Endothelial cell (in vitro differentiated cells): ENCODE measurements around the gene ADIPOR2. TPM values are rescaled to one million over a fixed set of nuclear protein-coding genes. Genes with fewer than 3 reads are reported as not detected.
A peak's percentile ranks its signal among the peaks of the same experiment; 100 is the strongest.

Experiments used
- DNase-seq: peaks from one replicate; pipeline ENCODE4 v3.0.0; 2021; ENCODE audit warnings: low spot score
- H3K27ac Mint-ChIP-seq: one replicate; pipeline ENCODE4 v1.8.0; 2021; ENCODE audit warnings: mixed read lengths, inconsistent platforms; ENCODE audit not compliant: unreplicated experiment
- H3K27me3 Mint-ChIP-seq: one replicate; pipeline ENCODE4 v1.8.0; 2021; ENCODE audit warnings: mild to moderate bottlenecking, moderate library complexity, mixed read lengths, inconsistent platforms; ENCODE audit not compliant: unreplicated experiment
- H3K36me3 Mint-ChIP-seq: one replicate; pipeline ENCODE4 v1.8.0; 2021; ENCODE audit warnings: mild to moderate bottlenecking, low read depth, mixed read lengths, inconsistent platforms; ENCODE audit not compliant: unreplicated experiment
- H3K4me1 Mint-ChIP-seq: one replicate; pipeline ENCODE4 v1.8.0; 2021; ENCODE audit warnings: mild to moderate bottlenecking, mixed read lengths, inconsistent platforms; ENCODE audit not compliant: unreplicated experiment
- H3K4me3 Mint-ChIP-seq: one replicate; pipeline ENCODE4 v1.8.0; 2021; ENCODE audit warnings: mild to moderate bottlenecking, mixed read lengths, inconsistent platforms; ENCODE audit not compliant: unreplicated experiment
- H3K9me3 Mint-ChIP-seq: one replicate; pipeline ENCODE4 v1.8.0; 2021; ENCODE audit warnings: mixed read lengths, inconsistent platforms; ENCODE audit not compliant: unreplicated experiment
- total RNA-seq: library from RNA; stranded (reverse); fragmentation: NEBNext Ultra II Directional; extraction: Animal tissue kit (Norgen Biotek cat#: 25700); gene quantifications from one replicate; pipeline ENCODE4 v1.2.1, GENCODE V29; 2021; ENCODE audit not compliant: unreplicated experiment
- TF ChIP-seq, protein P1 (sequence below): fragments of 200-600 bp; sonication (generic); IDR thresholded peaks from one replicate; pipeline ENCODE4 v1.5.0; 2021; ENCODE audit warnings: antibody characterized with exemption; ENCODE audit not compliant: unreplicated experiment

The ADIPOR2 gene
- total RNA-seq, 1 donor from 2014 or later = 41.8 TPM

DNA sequence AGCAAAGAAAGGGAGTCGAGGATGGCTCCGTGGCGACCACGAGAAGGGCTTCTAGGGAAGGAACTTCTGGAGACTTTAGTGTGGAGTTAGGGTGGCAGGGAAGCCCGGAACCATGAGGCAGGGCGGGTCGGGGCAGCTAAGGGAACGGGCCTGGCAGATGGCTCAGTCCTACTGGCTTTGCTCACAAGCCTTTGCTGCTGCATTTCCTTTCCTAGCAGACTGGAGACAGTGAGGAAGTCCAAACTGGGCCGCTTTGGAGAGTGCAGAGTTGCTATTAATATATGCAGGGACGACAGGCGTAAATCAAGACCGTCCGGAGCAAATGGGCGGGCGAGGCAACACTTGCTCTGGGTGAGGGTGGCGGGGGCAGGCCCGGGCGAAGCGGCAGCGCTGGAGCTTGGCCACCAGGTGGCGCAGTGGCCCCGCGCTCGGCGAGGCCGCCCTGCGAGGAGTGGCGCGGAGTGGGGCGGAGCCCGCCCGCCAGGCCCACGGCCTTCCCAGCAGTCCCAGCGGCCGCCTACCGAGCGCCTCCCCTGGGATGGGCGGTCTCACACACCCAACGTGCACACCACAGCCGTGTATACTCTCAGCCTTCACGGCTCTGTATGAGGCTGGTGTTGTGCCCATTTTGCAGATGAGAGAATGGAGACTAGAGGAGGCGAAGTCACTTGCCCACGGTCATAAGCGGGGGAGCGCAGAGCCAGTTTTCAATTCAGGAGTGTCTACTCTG, 105.1 kb downstream of the ADIPOR2 start:
- peak; percentile 94 for DNase-seq
- Mint-ChIP-seq H3K36me3 (peaks cover 7% of the 10 kb centered on the region), H3K4me3 (peak overlapping the region; percentile 86), H3K4me1 (peaks cover 16% of the 10 kb centered on the region), H3K27ac (peak overlapping the region; percentile 81), H3K9me3 (no peaks in the 10 kb centered on the region), H3K27me3 (peaks cover 8% of the 10 kb centered on the region)
- TF ChIP-seq, protein P1, sequence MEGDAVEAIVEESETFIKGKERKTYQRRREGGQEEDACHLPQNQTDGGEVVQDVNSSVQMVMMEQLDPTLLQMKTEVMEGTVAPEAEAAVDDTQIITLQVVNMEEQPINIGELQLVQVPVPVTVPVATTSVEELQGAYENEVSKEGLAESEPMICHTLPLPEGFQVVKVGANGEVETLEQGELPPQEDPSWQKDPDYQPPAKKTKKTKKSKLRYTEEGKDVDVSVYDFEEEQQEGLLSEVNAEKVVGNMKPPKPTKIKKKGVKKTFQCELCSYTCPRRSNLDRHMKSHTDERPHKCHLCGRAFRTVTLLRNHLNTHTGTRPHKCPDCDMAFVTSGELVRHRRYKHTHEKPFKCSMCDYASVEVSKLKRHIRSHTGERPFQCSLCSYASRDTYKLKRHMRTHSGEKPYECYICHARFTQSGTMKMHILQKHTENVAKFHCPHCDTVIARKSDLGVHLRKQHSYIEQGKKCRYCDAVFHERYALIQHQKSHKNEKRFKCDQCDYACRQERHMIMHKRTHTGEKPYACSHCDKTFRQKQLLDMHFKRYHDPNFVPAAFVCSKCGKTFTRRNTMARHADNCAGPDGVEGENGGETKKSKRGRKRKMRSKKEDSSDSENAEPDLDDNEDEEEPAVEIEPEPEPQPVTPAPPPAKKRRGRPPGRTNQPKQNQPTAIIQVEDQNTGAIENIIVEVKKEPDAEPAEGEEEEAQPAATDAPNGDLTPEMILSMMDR = peak; percentile 100

DNA sequence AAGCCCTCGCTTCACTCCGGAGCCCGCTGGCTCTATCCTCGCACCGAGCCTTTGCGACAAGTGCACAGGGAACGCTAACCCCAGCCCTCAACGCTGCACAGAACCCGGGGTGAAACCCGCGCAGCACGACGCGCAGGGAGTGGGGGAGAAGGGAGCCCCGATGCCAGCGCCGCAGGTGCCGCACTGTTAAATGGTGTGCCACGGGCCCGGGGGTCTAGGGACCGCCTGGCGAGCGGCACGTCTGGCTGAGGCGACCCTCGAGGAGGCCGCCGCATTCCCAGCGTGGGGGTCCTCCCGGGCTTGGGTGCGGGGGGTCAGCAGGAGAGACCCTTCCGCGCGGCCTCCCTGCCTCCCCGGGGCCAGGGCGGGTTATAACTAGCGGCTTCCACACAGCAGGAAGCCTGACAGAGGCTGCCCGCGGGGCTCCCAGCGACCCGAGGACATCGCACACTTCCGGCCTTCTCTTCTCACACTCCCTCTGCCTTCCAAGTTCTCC, 105.7 kb downstream of the ADIPOR2 start:
- DNase-seq = no peak
- peaks cover 16% of the 10 kb centered on the region for H3K4me1 Mint-ChIP-seq
- TF ChIP-seq, protein P1 = no peak
- H3K27me3 Mint-ChIP-seq = peaks cover 8% of the 10 kb centered on the region
- H3K4me3 Mint-ChIP-seq = peak overlapping the region; percentile 86
- H3K9me3 Mint-ChIP-seq = no peaks in the 10 kb centered on the region
- H3K36me3 Mint-ChIP-seq = peaks cover 7% of the 10 kb centered on the region
- H3K27ac Mint-ChIP-seq = no peak overlapping the region

GRCh38 chr12:1797011-1797901, 106.4 kb downstream of the ADIPOR2 start:
- DNase-seq = no peak
- Mint-ChIP-seq H3K36me3 (peaks cover 9% of the 10 kb centered on the region), H3K27me3 (peaks cover 8% of the 10 kb centered on the region), H3K27ac (no peak overlapping the region), H3K9me3 (no peaks in the 10 kb centered on the region), H3K4me1 (peaks cover 16% of the 10 kb centered on the region), H3K4me3 (no peak overlapping the region)
- TF ChIP-seq, protein P1 = no peak

- Mint-ChIP-seq H3K27ac (no peak overlapping the region), H3K27me3 (peaks cover 8% of the 10 kb centered on the region)
- no peak for DNase-seq
Measured at GRCh38 chr12:1797991-1798640, 107.2 kb downstream of the ADIPOR2 start.

More at GRCh38 chr12:1797991-1798640, 107.2 kb downstream of the ADIPOR2 start:
- peaks cover 16% of the 10 kb centered on the region for H3K4me1 Mint-ChIP-seq
- TF ChIP-seq, protein P1 = no peak
- H3K4me3 Mint-ChIP-seq = no peak overlapping the region
- no peaks in the 10 kb centered on the region for H3K9me3 Mint-ChIP-seq
- peaks cover 10% of the 10 kb centered on the region for H3K36me3 Mint-ChIP-seq
